NCI-H128 (cell line): ENCODE results near the gene RTN4IP1.
"Not testable (repeated sequence)": the region's sequence is repeated elsewhere in the genome, so short reads cannot be mapped to it uniquely, and the experiment has no call there.

Experiments
- DNase-seq: peaks from one replicate; lab custom pipeline; 2025; ENCODE audit not compliant: unreplicated experiment; lab: John Stamatoyannopoulos, UW

Gene RTN4IP1

GRCh38 chr6:106548926-106549455 is 80.3 kb downstream of the RTN4IP1 start:
- DNase-seq: not testable (repeated sequence)

GRCh38 chr6:106547601-106548453 is 81.5 kb downstream of the RTN4IP1 start:
- no peak for DNase-seq

GRCh38 chr6:106546691-106547414 is 82.4 kb downstream of the RTN4IP1 start:
- no peak for DNase-seq

- DNase-seq: no peak
These were observed 83.0 kb downstream of the RTN4IP1 start for GRCh38 chr6:106546261-106546690.

GRCh38 chr6:106540907-106541306 is 88.4 kb downstream of the RTN4IP1 start:
- DNase-seq: no peak

- no peak for DNase-seq
These were observed 88.9 kb downstream of the RTN4IP1 start for GRCh38 chr6:106540432-106540831.

- DNase-seq: no peak
These were observed 89.4 kb downstream of the RTN4IP1 start for GRCh38 chr6:106539936-106540335.

GRCh38 chr6:106538145-106538544 is 91.2 kb downstream of the RTN4IP1 start:
- DNase-seq: no peak

- DNase-seq: no peak
These were observed 91.6 kb downstream of the RTN4IP1 start for GRCh38 chr6:106537662-106538061.

- no peak for DNase-seq
These were observed 92.4 kb downstream of the RTN4IP1 start for GRCh38 chr6:106536851-106537250.

GRCh38 chr6:106536357-106536756 is 92.9 kb downstream of the RTN4IP1 start:
- no peak for DNase-seq

- DNase-seq: no peak
These were observed 94.3 kb downstream of the RTN4IP1 start for GRCh38 chr6:106535012-106535411.

- no peak for DNase-seq
These were observed 94.7 kb downstream of the RTN4IP1 start for GRCh38 chr6:106534564-106534982.

- no peak for DNase-seq
These were observed 95.3 kb downstream of the RTN4IP1 start for GRCh38 chr6:106534004-106534403.

- DNase-seq: no peak
These were observed 96.2 kb downstream of the RTN4IP1 start for GRCh38 chr6:106533054-106533453.

- DNase-seq: no peak
These were observed 98.8 kb downstream of the RTN4IP1 start for GRCh38 chr6:106530502-106530901.

GRCh38 chr6:106530026-106530425 is 99.3 kb downstream of the RTN4IP1 start:
- no peak for DNase-seq

- DNase-seq: no peak
These were observed 99.9 kb downstream of the RTN4IP1 start for GRCh38 chr6:106529438-106529837.

GRCh38 chr6:106528521-106528920 is 100.8 kb downstream of the RTN4IP1 start:
- DNase-seq: no peak

- DNase-seq: no peak
These were observed 101.3 kb downstream of the RTN4IP1 start for GRCh38 chr6:106527979-106528378.

GRCh38 chr6:106527117-106527516 is 102.2 kb downstream of the RTN4IP1 start:
- DNase-seq: no peak

- no peak for DNase-seq
These were observed 103.4 kb downstream of the RTN4IP1 start for GRCh38 chr6:106525882-106526275.
